ENCODE measurements around the gene GATAD2B. TPM values are rescaled to one million over a fixed set of nuclear protein-coding genes. Genes with fewer than 3 reads are reported as not detected.
"Not testable (repeated sequence)": the region's sequence is repeated elsewhere in the genome, so short reads cannot be mapped to it uniquely, and the experiment has no call there.

The GATAD2B gene
- total RNA-seq, 1 donor = 11.6 TPM

DNA sequence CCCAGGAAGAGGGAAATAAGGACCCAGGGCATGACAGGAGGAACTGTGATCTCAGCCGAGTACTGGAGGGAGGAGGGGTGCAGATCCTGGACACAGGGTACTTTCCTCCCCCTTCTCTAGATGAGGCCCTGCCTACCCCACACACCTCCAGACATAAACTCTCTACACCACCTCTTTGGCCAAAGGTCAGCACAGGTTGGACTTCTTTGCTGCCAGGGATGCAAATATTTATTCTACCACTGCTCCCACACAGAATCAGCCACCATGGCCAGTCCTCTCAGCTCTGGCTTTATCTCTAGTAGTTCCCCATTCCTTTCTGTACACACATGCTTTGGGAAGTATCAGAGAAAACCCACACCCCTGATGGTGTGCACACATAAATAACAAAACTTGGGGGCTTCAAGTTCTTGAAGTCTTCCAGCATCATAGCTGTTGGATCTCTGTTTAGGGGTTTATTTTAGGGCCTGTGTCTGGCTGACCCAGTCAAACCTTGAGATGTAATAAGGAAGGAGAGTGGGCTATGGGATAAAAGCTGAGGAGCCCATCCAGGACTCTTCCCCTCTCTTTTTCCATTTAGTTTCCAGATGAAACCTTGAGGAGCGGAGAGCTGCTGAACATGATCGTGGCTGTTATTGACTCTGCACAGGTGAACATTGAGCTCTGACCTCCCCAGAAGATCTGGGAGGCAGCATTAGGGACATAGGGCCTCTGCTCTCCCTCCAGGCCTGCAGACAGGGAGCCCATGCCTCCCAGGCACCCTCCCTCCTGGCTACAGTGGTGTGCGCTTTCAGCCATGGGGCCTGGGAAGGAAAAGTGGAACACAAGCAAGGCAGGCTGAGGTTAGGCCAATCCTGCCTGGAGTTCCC lies 154.2 kb downstream of the GATAD2B start:
- Histone ChIP-seq H3K27ac (ENCODE audit: low read depth, low read length) (no peak overlapping the region), H3K27me3 (ENCODE audit: insufficient read depth, low read length) (no peaks in the 10 kb centered on the region), H3K9me3 (ENCODE audit: low read depth, low read length) (no peaks in the 10 kb centered on the region), H4K20me1 (ENCODE audit: insufficient read depth, low read length) (no peaks in the 10 kb centered on the region), H3K4me1 (ENCODE audit: insufficient read depth, low read length) (peaks cover 6% of the 10 kb centered on the region), H3K4me3 (ENCODE audit: insufficient read depth, low read length) (no peak overlapping the region), H3K4me2 (ENCODE audit: insufficient read depth, low read length) (no peak overlapping the region), H3K79me2 (ENCODE audit: insufficient read depth, low read length) (no peaks in the 10 kb centered on the region), H2AFZ (ENCODE audit: low read length) (no peak overlapping the region), H3K36me3 (ENCODE audit: insufficient read depth, low read length) (peaks cover 76% of the 10 kb centered on the region)
- peak; percentile 31 for DNase-seq (ENCODE audit: insufficient read length, low spot score, missing footprints)
- TF ChIP-seq, protein P1, sequence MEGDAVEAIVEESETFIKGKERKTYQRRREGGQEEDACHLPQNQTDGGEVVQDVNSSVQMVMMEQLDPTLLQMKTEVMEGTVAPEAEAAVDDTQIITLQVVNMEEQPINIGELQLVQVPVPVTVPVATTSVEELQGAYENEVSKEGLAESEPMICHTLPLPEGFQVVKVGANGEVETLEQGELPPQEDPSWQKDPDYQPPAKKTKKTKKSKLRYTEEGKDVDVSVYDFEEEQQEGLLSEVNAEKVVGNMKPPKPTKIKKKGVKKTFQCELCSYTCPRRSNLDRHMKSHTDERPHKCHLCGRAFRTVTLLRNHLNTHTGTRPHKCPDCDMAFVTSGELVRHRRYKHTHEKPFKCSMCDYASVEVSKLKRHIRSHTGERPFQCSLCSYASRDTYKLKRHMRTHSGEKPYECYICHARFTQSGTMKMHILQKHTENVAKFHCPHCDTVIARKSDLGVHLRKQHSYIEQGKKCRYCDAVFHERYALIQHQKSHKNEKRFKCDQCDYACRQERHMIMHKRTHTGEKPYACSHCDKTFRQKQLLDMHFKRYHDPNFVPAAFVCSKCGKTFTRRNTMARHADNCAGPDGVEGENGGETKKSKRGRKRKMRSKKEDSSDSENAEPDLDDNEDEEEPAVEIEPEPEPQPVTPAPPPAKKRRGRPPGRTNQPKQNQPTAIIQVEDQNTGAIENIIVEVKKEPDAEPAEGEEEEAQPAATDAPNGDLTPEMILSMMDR (IDR thresholded peaks at IDR 0.05; ENCODE audit: extremely low read depth, low read depth, low read length) = no peak

DNA sequence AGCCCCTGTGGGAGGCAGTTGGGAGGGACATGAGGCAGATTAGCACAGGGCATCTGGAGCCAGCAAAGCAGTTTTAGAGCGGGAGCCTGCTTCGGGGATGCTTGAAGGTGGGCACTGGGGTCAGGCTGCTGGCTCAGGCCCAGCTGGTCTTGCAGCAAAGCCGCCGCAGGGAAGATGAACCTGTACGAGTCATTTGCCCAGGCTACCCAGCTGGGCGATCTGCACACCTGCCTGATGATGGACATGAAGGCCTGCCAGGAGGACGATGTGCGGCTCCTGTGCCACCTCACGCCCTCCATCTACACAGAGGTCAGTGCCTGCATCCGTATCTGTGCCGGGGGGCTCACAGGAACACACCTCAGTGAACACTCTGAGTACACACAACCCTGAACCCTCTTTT lies 155.3 kb downstream of the GATAD2B start:
- H3K27me3 ChIP-seq (ENCODE audit: insufficient read depth, low read length) = no peaks in the 10 kb centered on the region
- no peaks in the 10 kb centered on the region for H3K79me2 ChIP-seq (ENCODE audit: insufficient read depth, low read length)
- no peaks in the 10 kb centered on the region for H4K20me1 ChIP-seq (ENCODE audit: insufficient read depth, low read length)
- no peak overlapping the region for H3K27ac ChIP-seq (ENCODE audit: low read depth, low read length)
- no peaks in the 10 kb centered on the region for H3K4me1 ChIP-seq (ENCODE audit: insufficient read depth, low read length)
- no peak overlapping the region for H3K4me2 ChIP-seq (ENCODE audit: insufficient read depth, low read length)
- H3K4me3 ChIP-seq (ENCODE audit: insufficient read depth, low read length) = no peak overlapping the region
- H2AFZ ChIP-seq (ENCODE audit: low read length) = no peak overlapping the region
- no peak for DNase-seq (ENCODE audit: insufficient read length, low spot score, missing footprints)
- no peaks in the 10 kb centered on the region for H3K9me3 ChIP-seq (ENCODE audit: low read depth, low read length)
- TF ChIP-seq, protein P1 (IDR thresholded peaks at IDR 0.05; ENCODE audit: extremely low read depth, low read depth, low read length) = no peak
- H3K36me3 ChIP-seq (ENCODE audit: insufficient read depth, low read length) = peaks cover 79% of the 10 kb centered on the region

DNA sequence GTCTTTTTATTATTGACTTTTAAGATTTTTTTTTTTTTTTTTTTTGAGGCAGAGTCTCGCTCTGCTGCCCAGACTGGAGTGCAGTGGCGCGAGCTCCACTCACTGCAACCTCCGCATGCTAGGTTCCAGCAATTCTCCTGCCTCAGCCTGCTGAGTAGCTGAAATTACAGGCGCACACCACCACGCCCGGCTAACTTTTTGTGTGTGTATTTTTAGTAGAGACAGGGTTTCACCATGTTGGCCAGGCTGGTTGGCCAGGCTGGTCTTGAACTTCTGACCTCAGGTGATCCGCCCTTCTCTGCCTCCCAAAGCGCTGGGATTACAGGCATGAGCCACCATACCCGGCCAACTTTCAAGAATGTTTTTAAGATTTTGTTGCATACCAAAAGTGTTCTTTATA lies 156.1 kb downstream of the GATAD2B start:
- DNase-seq (ENCODE audit: insufficient read length, low spot score, missing footprints); H3K27ac ChIP-seq (ENCODE audit: low read depth, low read length); H3K4me1 ChIP-seq (ENCODE audit: insufficient read depth, low read length); H3K27me3 ChIP-seq (ENCODE audit: insufficient read depth, low read length); H3K9me3 ChIP-seq (ENCODE audit: low read depth, low read length); H3K4me3 ChIP-seq (ENCODE audit: insufficient read depth, low read length); H2AFZ ChIP-seq (ENCODE audit: low read length); H3K79me2 ChIP-seq (ENCODE audit: insufficient read depth, low read length); H3K4me2 ChIP-seq (ENCODE audit: insufficient read depth, low read length); H4K20me1 ChIP-seq (ENCODE audit: insufficient read depth, low read length): not testable (repeated sequence)
- peaks cover 72% of the 10 kb centered on the region for H3K36me3 ChIP-seq (ENCODE audit: insufficient read depth, low read length)

DNA sequence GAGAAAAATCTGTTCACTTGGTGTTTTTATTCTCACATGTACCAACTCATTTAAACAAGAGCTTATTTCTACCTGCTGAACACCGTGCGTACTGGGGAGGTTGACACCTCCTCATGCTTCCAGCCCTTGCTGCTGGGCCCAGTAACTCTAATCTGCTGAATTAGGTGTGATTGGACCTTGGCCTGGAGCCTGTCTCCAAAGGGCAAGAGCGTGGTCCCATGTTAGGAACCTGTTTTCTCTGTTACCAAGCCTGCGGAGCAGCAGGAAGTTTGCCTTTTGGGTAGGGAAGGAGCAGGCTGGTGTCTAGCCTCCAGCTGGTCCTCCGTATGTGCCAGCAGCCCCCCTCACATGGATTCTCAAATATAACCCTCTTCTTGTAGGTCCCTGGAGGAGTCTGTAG lies 158.5 kb downstream of the GATAD2B start:
- H3K4me3 ChIP-seq (ENCODE audit: insufficient read depth, low read length) = no peak overlapping the region
- no peaks in the 10 kb centered on the region for H3K27me3 ChIP-seq (ENCODE audit: insufficient read depth, low read length)
- H3K4me2 ChIP-seq (ENCODE audit: insufficient read depth, low read length) = no peak overlapping the region
- H3K9me3 ChIP-seq (ENCODE audit: low read depth, low read length) = no peaks in the 10 kb centered on the region
- TF ChIP-seq, protein P1 (IDR thresholded peaks at IDR 0.05; ENCODE audit: extremely low read depth, low read depth, low read length) = no peak
- peaks cover 4% of the 10 kb centered on the region for H3K4me1 ChIP-seq (ENCODE audit: insufficient read depth, low read length)
- H3K79me2 ChIP-seq (ENCODE audit: insufficient read depth, low read length) = no peaks in the 10 kb centered on the region
- no peaks in the 10 kb centered on the region for H4K20me1 ChIP-seq (ENCODE audit: insufficient read depth, low read length)
- no peak overlapping the region for H2AFZ ChIP-seq (ENCODE audit: low read length)
- DNase-seq (ENCODE audit: insufficient read length, low spot score, missing footprints) = no peak
- peaks cover 72% of the 10 kb centered on the region for H3K36me3 ChIP-seq (ENCODE audit: insufficient read depth, low read length)
- no peak overlapping the region for H3K27ac ChIP-seq (ENCODE audit: low read depth, low read length)
